SK-N-SH (cell line): ENCODE measurements around the gene STARD10. TPM values are rescaled to one million over a fixed set of nuclear protein-coding genes. Genes with fewer than 3 reads are reported as not detected.

ENCODE experiments used
- CTCF ChIA-PET: fragments of 300-600, 350-600 bp; formaldehyde crosslinking; extraction: SDS; loops from one replicate; lab custom pipeline; 2021; lab: Yijun Ruan, JAX
- POLR2A ChIA-PET: fragments of 350-600 bp; sonication (Branson Sonifier 250); formaldehyde crosslinking; extraction: SDS; loops from one replicate; lab custom pipeline; 2020; ENCODE audit warnings: antibody characterized with exemption, inconsistent platforms; lab: Yijun Ruan, JAX
- DNase-seq: peaks from one replicate; pipeline ENCODE4 v3.0.0; 2012
- H2AFZ ChIP-seq: fragments of 200-600 bp; sonication (generic); 2 replicates; pipeline ENCODE4 v1.8.1; 2016; ENCODE audit warnings: antibody characterized with exemption, mild to moderate bottlenecking, low read depth
- H3F3A ChIP-seq: fragments of 200-600 bp; sonication (generic); replicated peaks from 2 replicates; pipeline ENCODE3; 2016; ENCODE audit warnings: antibody characterized with exemption, mild to moderate bottlenecking; ENCODE audit not compliant: insufficient read depth
- H3K27ac ChIP-seq, 2 experiments: fragments of 200-500 bp in 1 of 2; fragments of 200-600 bp in 1 of 2; sonication (Bioruptor generic) in 1 of 2; sonication (generic), shearing (Covaris generic) in 1 of 2; 2 replicates each; pipeline versions ENCODE4 v1.5.1 to v1.6.1; 2014 to 2016; ENCODE audit warnings: low read depth in 2 of 2, inconsistent platforms in 1 of 2, low read length in 1 of 2, mild to moderate bottlenecking in 1 of 2, mixed read lengths in 1 of 2
- H3K27me3 ChIP-seq: fragments of 200-600 bp; sonication (generic), shearing (Covaris generic); 2 replicates; pipeline ENCODE4 v1.6.1; 2016; ENCODE audit warnings: mixed run types; ENCODE audit not compliant: insufficient read depth
- H3K36me3 ChIP-seq, 2 experiments: fragments of 200-500 bp in 1 of 2; fragments of 200-600 bp in 1 of 2; sonication (Bioruptor generic) in 1 of 2; sonication (generic) in 1 of 2; replicated peaks in 1 of 2; 2 replicates each; pipeline versions ENCODE3 to v1.5.1; 2014 to 2016; ENCODE audit warnings: low read length in 1 of 2, mild to moderate bottlenecking in 1 of 2; ENCODE audit not compliant: insufficient read depth in 2 of 2, control insufficient read depth in 1 of 2
- H3K4me1 ChIP-seq, 2 experiments: fragments of 200-500 bp in 1 of 2; fragments of 200-600 bp in 1 of 2; sonication (Bioruptor generic) in 1 of 2; sonication (generic), shearing (Covaris generic) in 1 of 2; 2 replicates each; pipeline versions ENCODE4 v1.5.1 to v1.6.1; 2014 to 2016; ENCODE audit warnings: low read depth in 1 of 2, low read length in 1 of 2, mixed run types in 1 of 2; ENCODE audit not compliant: insufficient read depth in 2 of 2, control insufficient read depth in 1 of 2
- H3K4me2 ChIP-seq: fragments of 200-600 bp; sonication (generic), shearing (Covaris generic); 2 replicates; pipeline ENCODE4 v1.6.1; 2017; ENCODE audit warnings: mixed run types
- H3K4me3 ChIP-seq, 2 experiments: fragments of 200-500 bp in 1 of 2; fragments of 200-600 bp in 1 of 2; sonication (Bioruptor generic) in 1 of 2; sonication (generic), shearing (Covaris generic) in 1 of 2; 2 replicates each; pipeline versions ENCODE4 v1.5.1 to v1.8.1; 2014 to 2016; ENCODE audit warnings: low read depth in 2 of 2, inconsistent platforms in 1 of 2, low read length in 1 of 2, mild to moderate bottlenecking in 1 of 2, mixed read lengths in 1 of 2, moderate library complexity in 1 of 2
- H3K79me2 ChIP-seq: fragments of 200-600 bp; sonication (generic); 2 replicates; pipeline ENCODE4 v1.8.1; 2017; ENCODE audit warnings: mild to moderate bottlenecking; ENCODE audit not compliant: insufficient read depth
- H3K9ac ChIP-seq: fragments of 200-600 bp; sonication (generic); 2 replicates; pipeline ENCODE4 v1.6.1; 2017; ENCODE audit warnings: mixed run types
- H3K9me2 ChIP-seq: fragments of 200-600 bp; sonication (generic); 2 replicates; pipeline ENCODE4 v1.6.1; 2017; ENCODE audit warnings: mixed run types
- H3K9me3 ChIP-seq: fragments of 200-600 bp; sonication (generic); 2 replicates; pipeline ENCODE4 v1.6.1; 2017; ENCODE audit warnings: mixed run types, mild to moderate bottlenecking, moderate library complexity
- H4K20me1 ChIP-seq: fragments of 200-600 bp; sonication (generic); 2 replicates; pipeline ENCODE4 v1.6.1; 2017; ENCODE audit warnings: mild to moderate bottlenecking, mixed run types; ENCODE audit not compliant: insufficient read depth
- JUND ChIP-seq: IDR thresholded peaks from 2 replicates; pipeline ENCODE4 v1.4.0; 2012
- MXI1 ChIP-seq: IDR thresholded peaks from 2 replicates; pipeline ENCODE4 v1.6.1; 2012; ENCODE audit warnings: mild to moderate bottlenecking, low read depth, low read length, improper control_type of control experiment
- RFX5 ChIP-seq: IDR thresholded peaks from 2 replicates; pipeline ENCODE4 v1.6.1; 2012; ENCODE audit warnings: mild to moderate bottlenecking, improper control_type of control experiment, low read length
- SMC3 ChIP-seq: IDR thresholded peaks from 2 replicates; pipeline ENCODE4 v1.6.1; 2012; ENCODE audit warnings: low read depth, low read length, improper control_type of control experiment
- WGBS: methylation state at CpG from one replicate; pipeline ENCODE4 v1.1.6; 2017; ENCODE audit warnings: low lambda C conversion rate; 5-methylcytosine and 5-hydroxymethylcytosine counted together
- polyA plus RNA-seq, 3 experiments: library from polyadenylated mRNA; depleted of rRNA; stranded (reverse); fragments of >200 nt; gene quantifications; 2 replicates each; pipeline ENCODE4 v1.2.3, GENCODE V29; 2012
- TF ChIP-seq, protein P1 (sequence below): IDR thresholded peaks from 2 replicates; pipeline ENCODE4 v1.4.0; 2012; ENCODE audit warnings: low read depth, borderline replicate concordance

The STARD10 gene
- polyA plus RNA-seq, 1 of the 3 experiments (the other 2 are of a cell fraction), result 47.7 TPM

DNA sequence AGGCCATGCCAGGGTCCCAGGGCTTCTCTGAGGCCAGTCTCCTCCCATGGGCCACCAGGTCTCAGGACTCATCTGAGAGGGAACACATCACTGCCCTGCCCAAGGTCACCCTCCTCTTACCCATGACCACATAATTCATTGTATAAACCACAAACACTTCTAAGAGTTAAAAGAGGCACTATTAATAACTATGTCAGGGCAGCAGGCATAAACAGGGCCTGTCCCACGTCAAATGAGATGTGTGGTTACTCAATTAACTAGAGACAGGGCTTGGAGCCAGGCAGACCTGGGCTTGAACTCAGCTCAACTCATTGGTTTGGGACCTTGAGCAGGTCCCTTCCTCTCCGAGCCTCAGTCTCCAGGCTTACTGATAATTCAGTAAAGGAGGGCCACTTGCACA, 74.7 kb downstream of the STARD10 start (continued):
- TF ChIP-seq RFX5, result no peak

DNA sequence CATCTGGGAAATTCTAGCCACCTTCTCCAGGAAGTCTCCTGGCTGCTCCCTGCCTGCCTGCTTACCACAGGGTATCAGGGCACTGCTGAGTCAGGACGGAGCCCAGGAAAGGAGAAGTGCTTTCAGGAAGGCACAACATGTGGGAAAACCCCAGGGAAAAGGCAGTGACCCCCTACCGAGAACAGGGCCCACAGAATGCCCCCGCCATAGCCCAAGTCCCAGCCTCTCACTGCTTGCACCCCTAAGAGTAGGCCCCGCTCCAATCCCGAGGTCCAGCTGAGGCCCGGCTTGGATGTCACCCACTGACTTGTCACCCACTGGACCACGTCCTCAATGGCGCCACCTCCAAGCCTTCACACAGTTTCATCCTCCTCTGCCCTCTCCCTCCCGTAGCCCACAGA, 75.7 kb downstream of the STARD10 start:
- Histone ChIP-seq H3K27ac (no peak overlapping the region), H3K36me3 (peaks cover 0 to 4% of the 10 kb centered on the region in 2 experiments), H3K79me2 (peaks cover 48% of the 10 kb centered on the region), H3F3A (no peaks in the 10 kb centered on the region), H2AFZ (no peak overlapping the region), H3K9me2 (no peaks in the 10 kb centered on the region), H3K9ac (no peak overlapping the region), H3K27me3 (no peaks in the 10 kb centered on the region), H4K20me1 (peaks cover 31% of the 10 kb centered on the region), H3K4me2 (no peak overlapping the region), H3K9me3 (no peaks in the 10 kb centered on the region)
- POLR2A ChIA-PET, result no interaction called here
- CTCF ChIA-PET, result interaction anchor here (0.7 to 3.6 kb wide), 4 partner anchors 34 to 572 kb away, joined by 3 to 19 read pairs (median 3); partner anchors contain the start of gene STARD10
- DNase-seq, result no peak
- TF ChIP-seq, protein P1, sequence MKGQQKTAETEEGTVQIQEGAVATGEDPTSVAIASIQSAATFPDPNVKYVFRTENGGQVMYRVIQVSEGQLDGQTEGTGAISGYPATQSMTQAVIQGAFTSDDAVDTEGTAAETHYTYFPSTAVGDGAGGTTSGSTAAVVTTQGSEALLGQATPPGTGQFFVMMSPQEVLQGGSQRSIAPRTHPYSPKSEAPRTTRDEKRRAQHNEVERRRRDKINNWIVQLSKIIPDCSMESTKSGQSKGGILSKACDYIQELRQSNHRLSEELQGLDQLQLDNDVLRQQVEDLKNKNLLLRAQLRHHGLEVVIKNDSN, result no peak
- TF ChIP-seq, all 33 proteins: peak for 0
- Histone ChIP-seq H3K4me3 (no peak overlapping the region), H3K4me1 (peaks cover 13 to 70% of the 10 kb centered on the region in 2 experiments)
- 100% methylated on average over 4 of the region's 9 CpGs for WGBS

DNA sequence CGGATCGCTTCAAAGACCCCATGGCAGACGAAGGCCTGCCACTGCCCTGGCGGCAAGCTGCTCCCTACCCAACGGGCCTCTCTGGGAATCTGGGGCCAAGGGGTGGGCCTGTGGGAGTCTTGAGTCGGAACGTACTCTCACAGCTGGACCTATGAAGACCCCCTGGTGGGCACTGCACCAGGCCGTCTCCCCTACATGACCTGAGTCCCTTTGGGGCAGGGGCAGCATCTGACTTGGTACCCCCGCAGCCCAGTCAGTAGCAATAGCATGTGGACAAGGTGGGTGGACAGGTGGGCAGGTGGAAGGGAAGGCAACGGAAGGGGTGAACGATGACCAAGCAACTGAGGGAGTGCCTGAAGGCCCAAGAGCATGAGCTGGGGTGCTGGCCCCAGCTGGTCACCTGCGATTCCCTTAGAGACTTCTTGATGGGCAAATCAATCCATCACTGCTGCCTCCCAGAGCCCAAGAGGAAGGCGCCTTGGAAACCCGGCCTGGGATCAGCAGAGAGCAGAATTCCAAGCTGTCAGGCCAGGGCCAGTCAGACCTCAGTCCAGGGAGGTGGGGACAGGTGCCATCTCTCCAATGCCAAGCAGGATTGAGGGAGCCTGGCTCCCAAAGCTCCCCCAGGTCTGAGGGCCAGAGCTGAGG, 76.9 kb downstream of the STARD10 start:
- CTCF ChIA-PET, result interaction anchor here (0.7 to 3.6 kb wide), 9 partner anchors 9 to 461 kb away, joined by 3 to 19 read pairs (median 5); no protein-coding TSS in a partner anchor

DNA sequence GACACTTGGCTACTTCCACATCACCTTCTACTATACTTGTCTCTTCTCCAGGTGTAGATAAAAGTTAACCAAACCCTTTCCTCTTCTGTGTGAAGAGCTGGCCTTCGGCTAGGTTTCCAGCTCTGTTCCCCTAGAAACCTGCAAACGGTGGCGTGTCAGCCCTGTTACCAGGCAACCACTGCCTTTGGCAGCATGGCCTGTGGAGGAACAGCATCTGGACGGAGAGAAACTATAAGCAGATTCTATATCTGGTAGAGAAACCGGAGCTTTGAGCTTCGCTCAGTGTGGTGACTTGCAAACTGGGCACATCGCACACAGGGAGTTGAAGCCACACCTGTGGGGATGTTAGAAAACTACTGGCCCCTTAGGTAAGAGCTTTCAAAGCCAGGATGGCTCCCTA, 77.6 kb downstream of the STARD10 start:
- DNase-seq, result peak; percentile 77
- peak overlapping the region in 1 of 2 experiments; percentile 23; a peak in 1 of 4 replicates for H3K27ac ChIP-seq
- peak; percentile 71; the same call in 1 of the 2 replicates for TF ChIP-seq MXI1
- no peak for TF ChIP-seq JUND
- TF ChIP-seq, all 33 proteins: peak for 1
- ChIA-PET POLR2A (interaction anchor here (1.0 to 1.3 kb wide), 2 partner anchors 60 to 77 kb away, joined by 3 to 5 read pairs; partner anchors contain the start of gene STARD10), CTCF (interaction anchor here (0.7 to 3.6 kb wide), 9 partner anchors 9 to 461 kb away, joined by 3 to 19 read pairs (median 5); no protein-coding TSS in a partner anchor)
- no peak overlapping the region for H3K9ac ChIP-seq
- peaks cover 35% of the 10 kb centered on the region for H4K20me1 ChIP-seq
- H3K9me2 ChIP-seq, result no peaks in the 10 kb centered on the region
- no peak overlapping the region for H3K4me2 ChIP-seq
- peaks cover 0 to 6% of the 10 kb centered on the region in 2 experiments for H3K36me3 ChIP-seq
- H3K9me3 ChIP-seq, result no peaks in the 10 kb centered on the region
- H3K4me3 ChIP-seq, result no peak overlapping the region
- no peaks in the 10 kb centered on the region for H3K27me3 ChIP-seq
- no peak overlapping the region for H2AFZ ChIP-seq
- peaks cover 8 to 70% of the 10 kb centered on the region in 2 experiments; a peak in 3 of 4 replicates for H3K4me1 ChIP-seq
- H3K79me2 ChIP-seq, result peaks cover 36% of the 10 kb centered on the region
- WGBS, result 77% methylated on average over 7 of the region's 7 CpGs
- H3F3A ChIP-seq, result no peaks in the 10 kb centered on the region

More for the DNA sequence above, 76.9 kb downstream of the STARD10 start:
- peaks cover 8 to 75% of the 10 kb centered on the region in 2 experiments; a peak in 3 of 4 replicates for H3K4me1 ChIP-seq
- H3K79me2 ChIP-seq, result peaks cover 42% of the 10 kb centered on the region
- H3K4me3 ChIP-seq, result no peak overlapping the region
- peaks cover 0 to 4% of the 10 kb centered on the region in 2 experiments for H3K36me3 ChIP-seq
- no peak overlapping the region for H2AFZ ChIP-seq
- POLR2A ChIA-PET, result interaction anchor here (1.0 to 1.3 kb wide), 2 partner anchors 59 to 77 kb away, joined by 3 to 5 read pairs; partner anchors contain the start of gene STARD10
- no peak for DNase-seq
- no peaks in the 10 kb centered on the region for H3F3A ChIP-seq
- 88% methylated on average over 6 of the region's 14 CpGs for WGBS
- TF ChIP-seq SMC3, result no peak
- H3K9me2 ChIP-seq, result no peaks in the 10 kb centered on the region
- H3K9ac ChIP-seq, result no peak overlapping the region
- peaks cover 35% of the 10 kb centered on the region for H4K20me1 ChIP-seq
- H3K4me2 ChIP-seq, result no peak overlapping the region
- H3K27ac ChIP-seq, result peak overlapping the region in 1 of 2 experiments; percentile 23; a peak in 1 of 4 replicates
- H3K9me3 ChIP-seq, result no peaks in the 10 kb centered on the region
- no peaks in the 10 kb centered on the region for H3K27me3 ChIP-seq
